GM12878 (cell line): ENCODE results near the gene ITSN2. TPM values are rescaled to one million over a fixed set of nuclear protein-coding genes. Genes with fewer than 3 reads are reported as not detected.

Experiments
- ATF2 ChIP-seq: IDR thresholded peaks from 2 replicates; pipeline ENCODE4 v1.6.1; 2012; ENCODE audit warnings: low read length, inconsistent platforms
- ATF7 ChIP-seq: fragments of 450-650 bp; IDR thresholded peaks from 2 replicates; pipeline ENCODE4 v1.6.1; 2016; ENCODE audit warnings: low read depth, mild to moderate bottlenecking
- EP300 ChIP-seq, 2 experiments: fragments of 150-350 bp in 1 of 2; IDR thresholded peaks; 2 replicates each; pipeline ENCODE4 v1.6.1; 2011 to 2012; ENCODE audit warnings: low read depth in 2 of 2, low read length in 2 of 2, borderline replicate concordance in 1 of 2, improper control_type of control experiment in 1 of 2, inconsistent platforms in 1 of 2; ENCODE audit not compliant: control insufficient read depth in 1 of 2
- FOXM1 ChIP-seq: IDR thresholded peaks from 2 replicates; pipeline ENCODE4 v1.6.1; 2012; ENCODE audit warnings: low read depth, mild to moderate bottlenecking, inconsistent platforms, low read length, moderate library complexity
- JUNB ChIP-seq: IDR thresholded peaks from 2 replicates; pipeline ENCODE4 v1.6.1; 2016; ENCODE audit warnings: antibody characterized with exemption, mild to moderate bottlenecking
- MEF2A ChIP-seq: IDR thresholded peaks from 2 replicates; pipeline ENCODE4 v1.6.1; 2011; ENCODE audit warnings: low read depth, mild to moderate bottlenecking, low read length, moderate library complexity; ENCODE audit not compliant: insufficient read depth
- MTA2 ChIP-seq: fragments of 450-650 bp; IDR thresholded peaks from 2 replicates; pipeline ENCODE4 v1.6.1; 2016; ENCODE audit warnings: low read depth, mild to moderate bottlenecking, moderate library complexity
- RELA ChIP-seq: fragments of 450-650 bp; IDR thresholded peaks from 2 replicates; pipeline ENCODE4 v1.8.0; 2014; ENCODE audit warnings: borderline replicate concordance; ENCODE audit not compliant: partially characterized antibody
- REST ChIP-seq: IDR thresholded peaks from 2 replicates; pipeline ENCODE4 v1.6.1; 2012; ENCODE audit warnings: mild to moderate bottlenecking, low read depth, low read length
- RUNX3 ChIP-seq: IDR thresholded peaks from 2 replicates; pipeline ENCODE4 v1.6.1; 2012; ENCODE audit warnings: low read length, inconsistent platforms
- SMC3 ChIP-seq: IDR thresholded peaks from 2 replicates; pipeline ENCODE4 v1.6.1; 2011; ENCODE audit warnings: low read length, improper control_type of control experiment, borderline replicate concordance
- SPI1 ChIP-seq: IDR thresholded peaks from 2 replicates; pipeline ENCODE4 v1.6.1; 2011; ENCODE audit warnings: low read depth, mild to moderate bottlenecking, low read length, moderate library complexity, borderline replicate concordance; ENCODE audit not compliant: insufficient read depth
- SREBF1 ChIP-seq: IDR thresholded peaks from 2 replicates; pipeline ENCODE4 v1.6.1; 2012; ENCODE audit warnings: mild to moderate bottlenecking, low read length
- ZZZ3 ChIP-seq: IDR thresholded peaks from 2 replicates; pipeline ENCODE4 v1.6.1; 2011; ENCODE audit warnings: low read depth; ENCODE audit not compliant: control insufficient read depth, insufficient read length
- polyA plus RNA-seq, 11 experiments: library from polyadenylated mRNA; depleted of rRNA in 4 of 11; unstranded in 6 of 11; stranded (reverse) in 5 of 11; fragments of >200 nt; fragmentation: Nextera tagmentation in 4 of 11; fragmentation: Illumina TruSeq in 1 of 11; extraction: Ambion mirVana in 4 of 11; extraction: Trizol in 1 of 11; gene quantifications; 1 replicate in 1 of 11; 2 replicates in 10 of 11; pipeline versions ENCODE4 v1.2.1 to v1.2.3, GENCODE V29; 2011 to 2016; ENCODE audit warnings: inconsistent platforms in 2 of 11, missing spikeins in 2 of 11, low read depth in 1 of 11
- total RNA-seq, 4 experiments: library from RNA; depleted of rRNA in 3 of 4; stranded (reverse); fragments of >200 nt in 3 of 4; fragmentation: Illumina TruSeq in 1 of 4; extraction: Trizol in 1 of 4; gene quantifications; 2 replicates each; pipeline versions ENCODE4 v1.2.1 to v1.2.3, GENCODE V29; 2013 to 2021
- TF ChIP-seq, protein P1 (sequence below): fragments of 450-650 bp; formaldehyde crosslinking; IDR thresholded peaks from 2 replicates; pipeline ENCODE4 v1.4.0; 2022; ENCODE audit warnings: mild to moderate bottlenecking, moderate library complexity

The ITSN2 gene
- total and polyA plus RNA-seq, 10 of the 15 experiments (the other 5 are each of a cell fraction or from before 2014, with no cell fraction given): 20.5 to 80.0 (median 54.7) TPM

DNA sequence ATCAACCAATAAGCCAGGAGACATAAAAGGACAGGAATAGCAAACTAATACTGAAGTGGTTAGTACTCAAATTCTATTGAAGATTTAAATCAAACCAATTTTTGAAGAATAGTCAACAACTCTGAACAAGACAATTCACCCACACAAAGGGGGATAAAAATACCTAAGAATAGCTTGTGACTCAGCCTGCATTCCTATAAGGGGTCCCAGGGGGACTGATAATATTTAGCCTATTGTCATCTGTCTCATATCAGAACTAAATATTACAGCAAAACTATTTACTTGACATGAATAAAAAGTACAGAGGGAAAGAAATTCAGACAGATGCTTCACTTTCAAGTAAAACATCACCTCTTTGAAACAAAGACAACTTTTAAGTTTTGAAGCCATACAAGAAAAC is 7.7 kb downstream of the ITSN2 start (continued):
- no peak for TF ChIP-seq REST
- peak; percentile 19; the same call in 1 of the 2 replicates for TF ChIP-seq RUNX3
- TF ChIP-seq MEF2A: peak; percentile 85
- peak; percentile 56; the same call in 1 of the 2 replicates for TF ChIP-seq ATF2
- TF ChIP-seq MTA2: peak; percentile 38; the same call in 1 of the 2 replicates
- TF ChIP-seq EP300 (IDR thresholded peaks at IDR 0.05; ENCODE audit: borderline replicate concordance in 1 of 2, control insufficient read depth in 1 of 2, low read depth in 2 of 2, low read length in 2 of 2): no peak
- TF ChIP-seq ATF7: peak; percentile 46; the same call in 1 of the 2 replicates
- TF ChIP-seq SPI1: no peak
- no peak for TF ChIP-seq SMC3
- peak; percentile 61 for TF ChIP-seq JUNB
- TF ChIP-seq SREBF1: no peak
- no peak for TF ChIP-seq RELA
- TF ChIP-seq FOXM1: peak; percentile 32; the same call in 1 of the 2 replicates
- TF ChIP-seq, protein P1, sequence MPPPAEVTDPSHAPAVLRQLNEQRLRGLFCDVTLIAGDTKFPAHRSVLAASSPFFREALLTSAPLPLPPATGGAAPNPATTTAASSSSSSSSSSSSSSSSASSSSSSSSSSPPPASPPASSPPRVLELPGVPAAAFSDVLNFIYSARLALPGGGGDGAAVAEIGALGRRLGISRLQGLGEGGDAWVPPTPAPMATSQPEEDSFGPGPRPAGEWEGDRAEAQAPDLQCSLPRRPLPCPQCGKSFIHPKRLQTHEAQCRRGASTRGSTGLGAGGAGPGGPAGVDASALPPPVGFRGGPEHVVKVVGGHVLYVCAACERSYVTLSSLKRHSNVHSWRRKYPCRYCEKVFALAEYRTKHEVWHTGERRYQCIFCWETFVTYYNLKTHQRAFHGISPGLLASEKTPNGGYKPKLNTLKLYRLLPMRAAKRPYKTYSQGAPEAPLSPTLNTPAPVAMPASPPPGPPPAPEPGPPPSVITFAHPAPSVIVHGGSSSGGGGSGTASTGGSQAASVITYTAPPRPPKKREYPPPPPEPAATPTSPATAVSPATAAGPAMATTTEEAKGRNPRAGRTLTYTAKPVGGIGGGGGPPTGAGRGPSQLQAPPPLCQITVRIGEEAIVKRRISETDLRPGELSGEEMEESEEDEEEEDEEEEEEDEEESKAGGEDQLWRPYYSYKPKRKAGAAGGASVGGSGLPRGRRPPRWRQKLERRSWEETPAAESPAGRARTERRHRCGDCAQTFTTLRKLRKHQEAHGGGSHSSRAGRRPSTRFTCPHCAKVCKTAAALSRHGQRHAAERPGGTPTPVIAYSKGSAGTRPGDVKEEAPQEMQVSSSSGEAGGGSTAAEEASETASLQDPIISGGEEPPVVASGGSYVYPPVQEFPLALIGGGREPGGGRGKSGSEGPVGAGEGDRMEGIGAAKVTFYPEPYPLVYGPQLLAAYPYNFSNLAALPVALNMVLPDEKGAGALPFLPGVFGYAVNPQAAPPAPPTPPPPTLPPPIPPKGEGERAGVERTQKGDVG: no peak
- TF ChIP-seq ZZZ3: no peak
- TF ChIP-seq, all 136 proteins: peak for 10
